ENCODE data around the gene SPRED2.

DNA sequence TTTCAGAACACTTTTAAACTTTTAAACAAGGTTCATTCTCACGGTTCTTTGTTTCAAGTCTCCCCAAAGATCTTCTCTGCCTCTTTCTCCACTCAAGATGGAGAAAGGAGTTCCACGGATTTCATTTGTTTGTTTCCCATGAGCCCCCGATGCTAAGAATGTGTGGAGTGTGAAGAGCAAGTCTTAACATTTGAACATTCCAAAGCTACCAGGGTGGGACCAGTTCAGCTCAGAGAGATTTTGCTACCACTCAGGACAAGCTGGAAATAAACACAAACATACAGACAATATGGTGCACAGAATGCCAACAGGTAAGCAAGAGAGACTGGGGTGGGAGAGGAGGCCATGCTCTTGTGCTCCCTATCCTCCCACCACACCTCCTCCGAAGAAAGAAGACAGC is 56.7 kb downstream of the SPRED2 start:
- TF ChIP-seq, protein P1, sequence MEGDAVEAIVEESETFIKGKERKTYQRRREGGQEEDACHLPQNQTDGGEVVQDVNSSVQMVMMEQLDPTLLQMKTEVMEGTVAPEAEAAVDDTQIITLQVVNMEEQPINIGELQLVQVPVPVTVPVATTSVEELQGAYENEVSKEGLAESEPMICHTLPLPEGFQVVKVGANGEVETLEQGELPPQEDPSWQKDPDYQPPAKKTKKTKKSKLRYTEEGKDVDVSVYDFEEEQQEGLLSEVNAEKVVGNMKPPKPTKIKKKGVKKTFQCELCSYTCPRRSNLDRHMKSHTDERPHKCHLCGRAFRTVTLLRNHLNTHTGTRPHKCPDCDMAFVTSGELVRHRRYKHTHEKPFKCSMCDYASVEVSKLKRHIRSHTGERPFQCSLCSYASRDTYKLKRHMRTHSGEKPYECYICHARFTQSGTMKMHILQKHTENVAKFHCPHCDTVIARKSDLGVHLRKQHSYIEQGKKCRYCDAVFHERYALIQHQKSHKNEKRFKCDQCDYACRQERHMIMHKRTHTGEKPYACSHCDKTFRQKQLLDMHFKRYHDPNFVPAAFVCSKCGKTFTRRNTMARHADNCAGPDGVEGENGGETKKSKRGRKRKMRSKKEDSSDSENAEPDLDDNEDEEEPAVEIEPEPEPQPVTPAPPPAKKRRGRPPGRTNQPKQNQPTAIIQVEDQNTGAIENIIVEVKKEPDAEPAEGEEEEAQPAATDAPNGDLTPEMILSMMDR (IDR thresholded peaks at IDR 0.05): no peak
- TF ChIP-seq POLR2A (IDR thresholded peaks at IDR 0.05): no peak
